HG03066 (cell line): Measurements from ENCODE around the gene PLEKHA6.

Experiments
- ATAC-seq: cut with Tn5 transposase; IDR thresholded peaks from one replicate; pipeline ENCODE4 v1.9.1; 2021; ENCODE audit warnings: low read depth; ENCODE audit not compliant: unreplicated experiment

Gene PLEKHA6

GRCh38 chr1:204264805-204265204 lies 94.9 kb downstream of the PLEKHA6 start:
- no peak for ATAC-seq

GRCh38 chr1:204263254-204263910 lies 96.3 kb downstream of the PLEKHA6 start:
- no peak for ATAC-seq

GRCh38 chr1:204262506-204263253 lies 97.0 kb downstream of the PLEKHA6 start:
- ATAC-seq, result no peak

- no peak for ATAC-seq
Observed at GRCh38 chr1:204261746-204262505, 97.8 kb downstream of the PLEKHA6 start.

DNA sequence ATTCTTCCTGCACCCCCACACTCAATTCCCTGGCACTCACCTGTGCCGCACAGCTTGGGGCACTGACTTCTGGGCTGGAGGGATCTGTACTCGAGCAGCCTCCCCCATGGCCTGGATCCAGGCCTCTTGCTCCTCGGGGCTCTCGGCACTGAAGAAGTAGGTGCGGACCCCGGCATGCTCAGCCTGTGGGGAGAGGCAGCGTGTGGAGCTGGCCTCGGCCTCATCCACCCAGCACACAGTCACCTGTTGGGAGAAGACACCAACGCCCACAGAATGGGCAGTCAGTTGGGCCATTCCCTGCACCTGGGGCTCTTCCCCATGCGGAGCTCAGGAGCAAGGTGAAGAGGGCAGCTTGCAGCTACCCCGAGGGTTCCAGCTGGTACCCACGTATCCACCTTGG lies 98.5 kb downstream of the PLEKHA6 start:
- ATAC-seq, result no peak

DNA sequence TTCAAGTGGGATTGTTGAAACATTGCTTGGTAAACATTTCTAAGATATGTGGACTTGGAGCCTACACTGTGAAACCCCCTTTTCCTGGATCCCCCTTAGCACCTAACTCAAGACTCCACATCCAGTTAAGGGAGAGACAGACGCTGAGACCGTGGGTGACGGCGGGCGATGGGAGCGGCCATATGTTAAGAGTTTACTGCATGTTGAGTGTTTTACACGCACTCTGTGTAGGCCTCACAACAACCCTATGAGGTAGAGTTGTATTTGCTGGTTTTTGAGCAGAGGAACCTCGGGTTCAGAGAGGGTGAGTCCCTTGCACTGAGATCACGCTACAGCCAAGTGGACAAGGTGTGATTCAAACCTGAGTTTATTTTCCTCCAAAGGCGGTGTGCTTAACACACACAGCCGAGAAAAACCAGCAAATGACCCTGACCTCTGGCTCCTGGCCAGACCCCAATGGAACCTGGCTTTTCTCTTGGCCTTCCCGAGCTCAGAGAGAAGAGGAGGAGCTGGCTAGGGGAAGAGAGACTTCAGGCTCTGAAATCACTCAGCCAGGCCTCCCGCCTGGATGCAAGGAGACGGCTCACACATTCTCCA lies 99.0 kb downstream of the PLEKHA6 start:
- no peak for ATAC-seq

DNA sequence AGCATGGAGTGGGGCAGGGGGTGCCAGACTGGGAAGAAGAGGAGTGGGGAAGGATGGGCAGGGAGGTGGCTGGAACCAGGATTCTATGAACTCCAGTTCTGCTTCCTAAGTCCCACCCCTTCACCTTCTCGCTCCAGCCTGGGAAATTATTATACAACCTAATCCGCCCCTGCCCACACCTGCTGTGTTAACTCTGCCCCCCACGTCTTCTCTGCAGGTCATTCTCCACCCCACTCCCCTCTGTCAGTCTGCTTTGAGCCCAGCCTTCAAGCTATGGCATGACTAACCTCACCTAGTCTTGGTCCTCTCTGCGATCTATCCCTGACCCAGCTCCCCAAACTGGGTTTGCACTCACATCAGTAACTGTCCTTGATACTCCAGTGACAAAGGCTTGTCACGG lies 99.9 kb downstream of the PLEKHA6 start:
- ATAC-seq, result no peak

GRCh38 chr1:204259196-204259595 lies 100.5 kb downstream of the PLEKHA6 start:
- no peak for ATAC-seq

DNA sequence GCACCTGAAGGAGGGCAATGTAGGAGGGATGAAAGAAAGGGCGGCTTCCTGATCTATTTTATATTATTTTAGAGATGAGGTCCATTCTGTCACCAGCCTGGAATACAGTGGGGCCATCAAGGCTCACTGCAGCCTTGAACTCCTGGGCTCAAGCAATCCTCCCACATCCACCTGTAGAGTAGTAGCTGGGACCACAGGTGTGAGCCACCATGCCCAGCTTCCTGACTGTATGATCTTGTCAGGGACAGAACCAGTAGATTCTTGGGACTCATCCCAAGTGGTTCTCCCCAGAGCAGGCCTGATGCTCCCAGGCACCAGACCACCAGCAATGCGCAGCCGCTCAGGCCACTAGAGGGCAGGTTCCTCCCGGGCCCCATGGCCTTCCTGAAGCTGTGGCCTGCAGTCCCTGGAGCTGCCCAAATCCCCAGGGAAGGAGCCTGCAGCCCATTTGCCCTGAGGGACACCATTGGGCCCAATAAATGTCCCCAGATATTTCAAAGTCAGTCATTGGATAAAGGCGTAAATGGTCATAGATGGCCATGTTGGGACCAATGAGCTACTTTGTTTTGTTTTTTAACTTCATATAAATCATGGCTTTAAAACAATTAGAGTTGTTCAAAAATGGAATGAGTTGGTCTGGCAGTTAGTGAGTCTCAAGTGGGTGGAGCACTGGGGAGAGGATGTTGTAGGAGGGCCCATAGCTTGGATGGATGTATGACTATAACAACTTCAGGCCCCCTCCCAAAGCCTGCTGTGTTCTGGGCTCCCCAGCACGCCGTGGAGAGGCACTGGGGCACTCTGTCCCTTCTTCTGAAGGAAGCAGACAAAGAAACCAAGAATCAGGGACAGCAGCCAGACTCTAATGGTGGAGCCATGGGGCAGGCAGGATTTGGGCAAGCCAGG lies 101.3 kb downstream of the PLEKHA6 start:
- ATAC-seq, result no peak

GRCh38 chr1:204257446-204257845 lies 102.3 kb downstream of the PLEKHA6 start:
- no peak for ATAC-seq

DNA sequence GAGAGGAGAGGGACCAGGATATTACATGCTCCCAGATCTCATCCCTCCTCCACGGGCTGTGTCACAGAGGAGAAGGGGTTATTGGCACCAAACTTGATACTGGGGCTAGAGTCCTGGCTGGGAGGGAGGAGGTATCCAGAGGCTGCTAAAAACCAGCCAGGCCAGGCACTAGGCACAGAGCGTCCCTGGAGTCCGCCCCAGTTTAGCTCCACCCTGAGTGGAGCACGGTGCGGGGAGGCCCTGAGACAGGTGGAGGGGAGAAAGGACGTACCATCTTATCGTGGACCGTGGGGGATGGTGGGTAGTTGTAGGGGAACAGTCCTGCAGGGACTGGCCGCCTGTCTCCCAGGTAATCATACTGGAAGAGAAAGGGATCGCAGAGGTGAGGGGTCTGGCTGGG lies 103.2 kb downstream of the PLEKHA6 start:
- no peak for ATAC-seq

GRCh38 chr1:204255966-204256365 lies 103.8 kb downstream of the PLEKHA6 start:
- ATAC-seq, result no peak

- ATAC-seq, result no peak
Observed at GRCh38 chr1:204255225-204255624, 104.5 kb downstream of the PLEKHA6 start.

DNA sequence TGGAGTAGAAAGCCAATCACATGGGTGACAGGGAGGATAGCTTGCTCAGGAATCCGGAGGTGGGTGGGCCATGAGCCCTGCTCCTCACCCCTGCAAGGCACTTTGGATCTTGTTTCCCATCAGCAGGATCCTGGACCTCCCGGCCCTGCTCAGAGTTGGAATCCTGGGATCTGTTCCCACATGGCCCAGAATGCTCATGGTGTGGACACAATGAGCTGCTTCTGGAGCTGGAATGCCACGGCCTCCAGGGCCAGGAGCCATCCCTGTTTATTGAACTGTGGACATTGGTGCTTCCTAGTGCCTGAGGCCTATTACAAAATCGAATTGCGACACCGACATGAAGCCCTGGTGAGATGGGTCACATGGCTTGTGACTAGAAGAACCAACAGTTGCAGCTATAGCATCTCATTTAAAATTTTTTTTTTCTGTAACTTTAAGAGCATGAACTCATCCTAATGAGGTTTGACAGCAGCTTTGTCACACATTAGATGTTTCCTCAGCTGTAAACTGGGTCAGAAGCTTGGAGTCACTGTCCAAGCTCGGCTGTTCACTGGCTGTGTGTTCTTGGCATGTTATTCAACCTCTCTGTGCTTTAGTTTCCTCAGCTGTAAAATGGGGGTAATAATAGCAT lies 105.6 kb downstream of the PLEKHA6 start:
- ATAC-seq, result no peak

DNA sequence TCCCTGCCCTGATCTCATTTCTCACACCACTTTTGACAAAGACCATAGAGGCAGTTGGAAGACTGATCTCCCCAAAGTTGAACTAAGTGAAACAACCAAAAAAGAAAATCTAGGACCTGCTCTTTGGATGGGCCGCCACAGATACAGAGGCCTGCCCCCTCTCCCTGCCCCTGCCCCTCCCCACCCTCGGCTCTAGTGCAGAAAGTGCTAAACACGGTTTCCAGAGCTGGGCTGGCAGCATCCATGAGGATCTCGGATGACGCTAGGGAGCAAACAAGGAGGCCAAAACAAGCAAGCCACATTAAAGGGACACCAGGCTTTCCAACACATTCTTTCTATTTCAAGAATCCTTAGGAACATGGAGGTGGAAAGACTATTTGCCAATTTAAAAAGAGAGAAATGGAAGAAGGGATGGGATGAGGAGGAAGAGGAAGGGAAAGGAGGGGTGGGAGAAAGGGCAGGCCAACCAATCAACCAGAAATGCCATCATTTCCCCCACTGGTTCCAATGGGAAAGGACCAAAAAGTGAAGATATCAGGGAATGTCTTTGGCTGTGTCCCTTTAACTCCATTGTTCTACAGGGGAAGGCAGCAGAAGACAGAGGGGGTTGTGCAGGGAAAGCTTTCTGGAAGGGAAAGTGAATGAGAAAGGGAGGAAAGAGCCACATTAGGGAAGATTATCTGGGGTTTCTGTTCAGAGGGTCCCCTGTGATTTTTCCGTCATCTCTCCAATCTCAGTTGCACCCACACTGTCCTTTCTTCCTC lies 107.6 kb downstream of the PLEKHA6 start:
- ATAC-seq, result no peak

- no peak for ATAC-seq
Observed at GRCh38 chr1:204251286-204251685, 108.4 kb downstream of the PLEKHA6 start.

DNA sequence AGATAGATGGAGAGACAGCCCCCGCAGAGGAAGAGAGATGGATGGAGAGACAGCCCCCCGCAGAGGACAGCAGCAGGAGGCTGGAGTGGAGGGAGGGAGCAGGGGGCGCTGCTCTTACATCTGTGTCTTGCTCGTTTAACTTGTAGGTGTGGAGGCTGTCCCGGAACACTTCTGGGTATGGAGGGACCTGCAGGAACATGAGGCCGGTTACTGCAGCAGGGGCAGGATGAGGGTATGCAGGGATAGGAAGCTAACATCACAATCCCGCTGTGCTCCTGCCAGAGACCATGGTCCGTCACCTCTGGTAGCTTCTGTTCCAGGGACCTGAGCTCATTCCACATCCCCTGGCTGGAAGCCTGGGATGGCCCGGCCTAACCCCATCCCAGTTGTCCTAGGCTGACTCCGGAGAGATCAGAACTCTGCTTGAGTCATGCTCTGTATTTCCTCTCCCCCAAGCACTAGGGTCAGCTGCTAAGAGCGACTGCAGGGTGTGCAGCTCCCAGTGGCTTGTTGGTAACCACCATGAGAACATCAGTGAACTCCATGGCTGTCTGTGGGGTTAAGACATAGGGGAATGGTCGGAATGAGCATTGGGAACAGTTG lies 109.2 kb downstream of the PLEKHA6 start:
- no peak for ATAC-seq

GRCh38 chr1:204249736-204250427 lies 109.8 kb downstream of the PLEKHA6 start:
- no peak for ATAC-seq
